CD4-positive, alpha-beta T cell treated with Interleukin-1 beta for 1 hour (primary cell): ENCODE data around the gene CDKN2D.

Experiments used
- DNase-seq, 2 donors: peaks; one replicate each; pipeline ENCODE4 v3.0.0-alpha.2; 2020 to 2022

The CDKN2D gene

GRCh38 chr19:10568826-10569651 is at the start of gene CDKN2D:
CDKN2D (minus strand) TSS chr19:10568979; CDS start chr19:10568653, 326 bp downstream.
- DNase-seq: peak; percentile 100

GRCh38 chr19:10617409-10618121 is 48.8 kb upstream of the CDKN2D start:
- no peak for DNase-seq

GRCh38 chr19:10615429-10616023 is 46.7 kb upstream of the CDKN2D start:
- peak in 1 of 2 donors; percentile 19 for DNase-seq

GRCh38 chr19:10612499-10613119 is 43.8 kb upstream of the CDKN2D start:
- no peak for DNase-seq

GRCh38 chr19:10611907-10612306 is 43.1 kb upstream of the CDKN2D start:
- DNase-seq: no peak

GRCh38 chr19:10604460-10604980 is 35.7 kb upstream of the CDKN2D start:
- peak; percentile 36 to 46 for DNase-seq

GRCh38 chr19:10603873-10604459 is 35.2 kb upstream of the CDKN2D start:
- DNase-seq: peak; percentile 67 to 77

GRCh38 chr19:10603084-10603872 is 34.5 kb upstream of the CDKN2D start:
- peak; percentile 90 to 92 for DNase-seq

- DNase-seq: peak; percentile 87 to 89
These were observed 33.7 kb upstream of the CDKN2D start for GRCh38 chr19:10602330-10603083.

GRCh38 chr19:10601999-10602329 is 33.2 kb upstream of the CDKN2D start:
- DNase-seq: no peak

- no peak for DNase-seq
These were observed 31.4 kb upstream of the CDKN2D start for GRCh38 chr19:10600149-10600548.

GRCh38 chr19:10593820-10594637 is 25.2 kb upstream of the CDKN2D start:
- peak in 1 of 2 donors; percentile 23 for DNase-seq

GRCh38 chr19:10593148-10593547 is 24.4 kb upstream of the CDKN2D start:
- DNase-seq: no peak

GRCh38 chr19:10587839-10588150 is 19.0 kb upstream of the CDKN2D start:
- DNase-seq: no peak

GRCh38 chr19:10587022-10587838 is 18.5 kb upstream of the CDKN2D start, which contains the start of gene AP1M2:
AP1M2 (minus strand) TSS chr19:10587312; CDS start chr19:10587231, 81 bp downstream.
- DNase-seq: no peak

- no peak for DNase-seq
These were observed 17.6 kb upstream of the CDKN2D start for GRCh38 chr19:10586396-10586795.

GRCh38 chr19:10583036-10583776 is 14.4 kb upstream of the CDKN2D start:
- no peak for DNase-seq

- no peak for DNase-seq
These were observed 13.3 kb upstream of the CDKN2D start for GRCh38 chr19:10582091-10582490.
